Stimulated activated CD4-positive, alpha-beta T cell treated with anti-CD3 and anti-CD28 coated beads, TNF-alpha, amount 100 ng/mL, for 24 hours (primary cell): Measurements from ENCODE around the gene KANSL1L.

ENCODE experiments used
- DNase-seq, 3 experiments: peaks; one replicate each; pipeline ENCODE4 v3.0.0-alpha.2; 2020; ENCODE audit warnings: low read depth in 3 of 3

The KANSL1L gene

GRCh38 chr2:210086292-210086691, 84.9 kb downstream of the KANSL1L start:
- no peak for DNase-seq

GRCh38 chr2:210072922-210073509, 98.2 kb downstream of the KANSL1L start:
- DNase-seq: no peak

GRCh38 chr2:210072493-210072892, 98.7 kb downstream of the KANSL1L start:
- DNase-seq: no peak

- DNase-seq: no peak
Observed at GRCh38 chr2:210063306-210063705, 107.9 kb downstream of the KANSL1L start.

GRCh38 chr2:210055825-210056224, 115.4 kb downstream of the KANSL1L start:
- no peak for DNase-seq

- DNase-seq: no peak
Observed at GRCh38 chr2:210054696-210055095, 116.5 kb downstream of the KANSL1L start.

- no peak for DNase-seq
Observed at GRCh38 chr2:210050885-210051284, 120.3 kb downstream of the KANSL1L start.

- no peak for DNase-seq
Observed at GRCh38 chr2:210049831-210050230, 121.4 kb downstream of the KANSL1L start.

GRCh38 chr2:210046851-210047500, 124.2 kb downstream of the KANSL1L start:
- DNase-seq: no peak

- DNase-seq: no peak
Observed at GRCh38 chr2:210038078-210038477, 133.1 kb downstream of the KANSL1L start.

GRCh38 chr2:210035679-210036078, 135.5 kb downstream of the KANSL1L start:
- DNase-seq: no peak

GRCh38 chr2:210034087-210034683, 137.0 kb downstream of the KANSL1L start:
- DNase-seq: no peak

- DNase-seq: no peak
Observed at GRCh38 chr2:210028178-210028577, 143.0 kb downstream of the KANSL1L start.

- no peak for DNase-seq
Observed at GRCh38 chr2:210027608-210028007, 143.6 kb downstream of the KANSL1L start.

- DNase-seq: no peak
Observed at GRCh38 chr2:210022824-210023223, 148.4 kb downstream of the KANSL1L start.

GRCh38 chr2:210020138-210020537, 151.1 kb downstream of the KANSL1L start:
- DNase-seq: no peak

GRCh38 chr2:210009896-210010295, 161.3 kb downstream of the KANSL1L start:
- DNase-seq: no peak

- no peak for DNase-seq
Observed at GRCh38 chr2:210009126-210009525, 162.1 kb downstream of the KANSL1L start.

GRCh38 chr2:210007895-210008294, 163.3 kb downstream of the KANSL1L start:
- DNase-seq: no peak

- no peak for DNase-seq
Observed at GRCh38 chr2:210004881-210005280, 166.3 kb downstream of the KANSL1L start.

- no peak for DNase-seq
Observed at GRCh38 chr2:210003359-210003758, 167.8 kb downstream of the KANSL1L start.

GRCh38 chr2:210002158-210003157, 168.8 kb downstream of the KANSL1L start, which contains the start of gene RPE:
TSS of gene RPE (plus strand) at chr2:210002638. CDS start at chr2:210002662, 24 bp downstream.
- DNase-seq: peak; percentile 95 to 98 (median 97)
